Measurements from ENCODE around the gene CHRNA9. TPM values are rescaled to one million over a fixed set of nuclear protein-coding genes. Genes with fewer than 3 reads are reported as not detected.
"Not testable (repeated sequence)": the region's sequence is repeated elsewhere in the genome, so short reads cannot be mapped to it uniquely, and the experiment has no call there.

CHRNA9 gene
- total RNA-seq, 1 donor from 2014 or later, result not detected

DNA sequence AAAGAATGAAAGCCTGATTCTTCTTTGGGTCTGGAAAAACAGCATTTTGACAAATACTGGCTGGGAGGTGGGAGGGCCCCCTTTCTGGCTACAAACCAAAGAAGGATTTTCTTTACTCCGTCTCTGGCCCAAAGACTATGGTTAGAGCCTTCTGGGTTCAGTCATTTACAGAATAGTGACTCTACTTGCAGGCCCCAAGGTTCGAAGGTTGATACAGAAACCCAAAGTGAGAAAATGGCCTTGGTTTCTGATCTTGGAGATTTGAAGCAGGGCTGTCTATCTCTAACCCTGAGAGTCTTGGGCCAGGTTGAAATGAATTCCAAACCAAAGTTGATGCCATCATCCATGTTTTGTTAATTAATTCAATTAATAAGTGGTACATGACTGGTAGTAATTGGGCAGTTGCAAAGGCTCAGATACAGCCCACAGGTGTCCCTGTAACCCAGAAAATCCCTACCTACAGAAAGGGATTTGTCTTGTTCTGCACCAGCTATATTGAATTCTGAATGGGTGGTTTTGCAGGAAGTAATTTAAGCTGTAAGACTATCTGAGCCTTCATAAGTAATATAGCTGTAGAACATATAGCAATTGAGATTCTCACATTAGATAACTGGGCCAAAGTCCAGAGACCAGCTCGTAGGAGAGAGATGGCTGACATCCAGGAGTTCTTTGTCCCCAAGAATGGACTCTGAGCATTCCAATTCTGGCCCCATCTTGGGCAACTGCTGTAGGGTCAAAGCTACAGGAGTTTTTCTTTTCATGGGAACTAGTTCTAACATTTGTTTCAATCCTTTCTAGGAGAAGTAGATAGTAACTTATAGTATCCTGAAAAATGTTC lies 34.5 kb downstream of the CHRNA9 start:
- DNase-seq, result no peak
- intact Hi-C loops (cut with DNase I), result no loop called here
- ATAC-seq (ENCODE audit: poor library complexity), result no peak

DNA sequence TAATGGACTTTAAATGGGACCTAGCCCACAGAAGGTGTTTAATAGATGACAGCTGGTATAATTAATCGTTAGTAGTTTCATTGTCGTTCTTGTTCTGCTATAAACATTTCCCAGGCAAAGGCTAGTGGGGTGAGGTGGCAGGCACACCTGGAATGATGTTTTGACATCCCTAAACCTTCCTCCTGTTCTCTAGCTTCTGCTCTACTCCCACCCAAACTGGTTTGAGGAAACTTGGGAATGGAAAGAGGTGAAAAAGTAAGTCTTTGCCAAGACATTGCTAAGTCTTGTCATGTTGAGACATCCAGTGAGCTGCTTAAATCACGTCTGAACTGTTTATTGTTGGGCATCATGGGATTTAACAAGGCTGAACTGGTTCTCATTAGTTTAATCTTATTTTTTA lies 37.5 kb downstream of the CHRNA9 start:
- no peak for ATAC-seq (ENCODE audit: poor library complexity)
- DNase-seq, result no peak
- intact Hi-C loops (cut with DNase I), result no loop called here

- intact Hi-C loops (cut with DNase I), result no loop called here
- ATAC-seq (ENCODE audit: poor library complexity) (no peak), DNase-seq (no peak)
These were observed 38.5 kb downstream of the CHRNA9 start for GRCh38 chr4:40373636-40374035.

DNA sequence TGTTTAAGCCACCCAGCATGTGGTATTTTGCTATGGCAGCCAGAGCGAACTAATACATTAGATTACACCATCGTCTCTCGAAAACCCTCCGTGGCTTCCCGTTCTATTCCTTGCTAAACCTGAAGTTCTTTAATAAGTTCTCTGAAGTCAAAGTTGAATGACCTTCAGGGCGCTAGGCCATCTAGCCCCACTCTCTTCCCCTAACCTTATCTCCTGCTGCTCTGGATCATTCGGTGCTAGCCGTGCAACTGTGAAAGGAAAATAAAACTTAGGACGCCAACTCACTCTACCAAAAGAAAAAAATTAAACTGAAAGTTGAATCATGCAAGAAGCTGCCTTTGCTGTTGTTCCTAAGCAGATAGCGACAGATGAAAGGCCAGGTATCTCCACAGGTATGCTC lies 40.0 kb downstream of the CHRNA9 start:
- ATAC-seq (ENCODE audit: poor library complexity), result no peak
- DNase-seq, result no peak
- intact Hi-C loops (cut with DNase I), result no loop called here

DNA sequence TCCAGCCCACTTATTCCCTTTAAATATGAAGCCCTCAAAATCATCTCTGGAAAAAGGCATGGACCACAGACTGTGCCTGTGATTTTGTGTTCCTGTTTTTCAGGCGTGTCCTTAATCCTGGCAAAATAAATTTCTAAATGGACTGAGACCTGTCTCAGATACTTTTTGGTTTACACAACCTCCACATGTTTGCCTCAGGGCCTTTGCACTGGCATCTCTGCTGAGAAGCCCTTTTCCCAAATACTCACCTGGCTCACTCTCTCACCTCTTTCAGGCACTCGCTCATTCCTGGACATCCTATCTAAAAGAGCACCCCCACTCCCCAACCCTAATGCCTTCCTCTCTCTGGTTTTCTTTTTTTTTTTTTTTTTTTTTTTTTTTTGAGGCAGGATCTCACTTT lies 40.5 kb downstream of the CHRNA9 start:
- ATAC-seq (ENCODE audit: poor library complexity), result no peak
- DNase-seq, result no peak
- intact Hi-C loops (cut with DNase I), result no loop called here

GRCh38 chr4:40377512-40378365 lies 42.6 kb downstream of the CHRNA9 start:
- DNase-seq, result no peak
- no peak for ATAC-seq (ENCODE audit: poor library complexity)
- intact Hi-C loops (cut with DNase I), result no loop called here

DNA sequence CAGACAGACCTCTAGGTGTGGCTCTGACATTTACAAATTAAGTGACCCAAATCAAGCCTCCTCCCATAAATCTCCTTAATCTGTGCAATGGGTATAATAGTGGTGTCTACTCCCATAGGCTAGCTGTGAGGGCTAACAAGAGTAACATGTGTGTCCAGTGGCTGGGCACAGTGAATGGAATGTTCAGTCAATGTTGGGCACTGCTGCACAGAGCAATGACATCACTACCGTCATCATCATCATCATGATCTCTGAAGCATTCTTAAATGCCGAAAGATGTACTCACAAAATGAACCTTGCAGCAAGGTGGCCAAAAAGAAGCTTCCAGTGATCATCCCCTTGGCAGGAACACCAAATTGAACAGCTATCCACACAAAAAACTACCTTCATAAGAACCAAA lies 43.5 kb downstream of the CHRNA9 start:
- intact Hi-C loops (cut with DNase I), result no loop called here
- DNase-seq (no peak), ATAC-seq (ENCODE audit: poor library complexity) (no peak)

GRCh38 chr4:40379248-40379647 lies 44.1 kb downstream of the CHRNA9 start:
- DNase-seq, result no peak
- intact Hi-C loops (cut with DNase I), result no loop called here
- ATAC-seq (ENCODE audit: poor library complexity), result no peak

GRCh38 chr4:40380647-40381046 lies 45.5 kb downstream of the CHRNA9 start:
- intact Hi-C loops (cut with DNase I), result no loop called here
- DNase-seq (no peak), ATAC-seq (ENCODE audit: poor library complexity) (no peak)

- intact Hi-C loops (cut with DNase I), result no loop called here
- no peak for ATAC-seq (ENCODE audit: poor library complexity)
- no peak for DNase-seq
These were observed 53.1 kb downstream of the CHRNA9 start for GRCh38 chr4:40388239-40388638.

DNA sequence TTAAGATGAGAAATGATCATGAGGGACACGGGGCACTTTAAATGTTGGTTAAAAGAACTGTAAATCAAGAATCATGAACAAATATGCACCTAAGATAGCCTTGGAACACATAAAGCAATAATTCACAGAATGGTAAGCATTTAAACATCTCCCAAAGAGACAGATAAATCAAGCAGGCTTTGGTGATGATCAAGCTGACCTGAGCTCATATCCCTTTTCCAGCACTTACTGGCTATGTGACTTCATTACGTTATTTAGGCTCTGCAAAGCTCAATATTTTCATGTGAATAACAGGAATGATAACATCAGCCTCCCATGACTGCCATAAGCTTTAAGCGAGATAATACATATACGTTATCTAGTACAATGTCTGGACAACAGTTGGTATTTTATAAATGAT lies 54.9 kb downstream of the CHRNA9 start:
- ATAC-seq (ENCODE audit: poor library complexity) (no peak), DNase-seq (no peak)
- intact Hi-C loops (cut with DNase I), result no loop called here

GRCh38 chr4:40392241-40392640 lies 57.1 kb downstream of the CHRNA9 start:
- intact Hi-C loops (cut with DNase I); DNase-seq; ATAC-seq (ENCODE audit: poor library complexity): not testable (repeated sequence)

- ATAC-seq (ENCODE audit: poor library complexity) (no peak), DNase-seq (no peak)
- intact Hi-C loops (cut with DNase I), result no loop called here
These were observed 59.1 kb downstream of the CHRNA9 start for GRCh38 chr4:40394236-40394635.

DNA sequence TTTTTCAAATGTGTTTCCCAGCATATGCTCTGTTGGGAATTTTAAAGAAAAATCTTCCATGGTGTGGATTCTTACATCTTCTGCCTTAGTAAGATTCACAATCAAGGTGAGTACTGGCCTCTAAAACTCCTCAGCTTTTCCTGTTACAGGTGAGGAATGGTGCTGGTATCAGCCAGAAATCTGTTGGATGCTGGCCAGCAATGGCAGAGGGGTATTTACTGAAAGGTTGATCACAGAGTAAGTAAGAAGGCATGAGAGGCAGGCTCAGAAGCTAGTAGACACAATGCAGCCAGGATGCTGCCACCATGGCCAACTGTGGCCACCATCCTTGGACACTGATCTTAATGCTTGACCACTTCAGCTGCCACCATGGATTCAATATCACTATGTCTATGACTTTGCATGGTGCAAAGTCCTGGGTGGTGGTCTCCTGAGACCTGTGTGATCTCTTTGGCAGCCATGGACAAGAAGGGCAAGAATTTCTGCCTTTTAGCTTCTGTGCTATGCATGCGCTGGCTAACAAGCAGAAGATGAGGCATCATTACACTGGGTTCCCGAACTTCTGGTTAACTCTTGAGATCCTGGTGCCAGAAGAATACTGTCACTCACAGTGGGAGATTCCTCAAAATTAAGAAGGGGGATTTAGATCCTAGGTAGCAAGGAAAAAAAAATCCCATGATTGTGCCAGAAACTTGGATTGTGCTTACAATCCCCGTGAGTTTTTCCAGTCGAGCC lies 60.2 kb downstream of the CHRNA9 start:
- DNase-seq (no peak), ATAC-seq (ENCODE audit: poor library complexity) (peak; percentile 6)
- intact Hi-C loops (cut with DNase I), result no loop called here

GRCh38 chr4:40395908-40396793 lies 61.0 kb downstream of the CHRNA9 start:
- DNase-seq (peak; percentile 69), ATAC-seq (ENCODE audit: poor library complexity) (peak; percentile 90)
- intact Hi-C loops (cut with DNase I), result no loop called here

GRCh38 chr4:40399578-40399977 lies 64.4 kb downstream of the CHRNA9 start:
- DNase-seq (no peak), ATAC-seq (ENCODE audit: poor library complexity) (no peak)
- intact Hi-C loops (cut with DNase I), result no loop called here

DNA sequence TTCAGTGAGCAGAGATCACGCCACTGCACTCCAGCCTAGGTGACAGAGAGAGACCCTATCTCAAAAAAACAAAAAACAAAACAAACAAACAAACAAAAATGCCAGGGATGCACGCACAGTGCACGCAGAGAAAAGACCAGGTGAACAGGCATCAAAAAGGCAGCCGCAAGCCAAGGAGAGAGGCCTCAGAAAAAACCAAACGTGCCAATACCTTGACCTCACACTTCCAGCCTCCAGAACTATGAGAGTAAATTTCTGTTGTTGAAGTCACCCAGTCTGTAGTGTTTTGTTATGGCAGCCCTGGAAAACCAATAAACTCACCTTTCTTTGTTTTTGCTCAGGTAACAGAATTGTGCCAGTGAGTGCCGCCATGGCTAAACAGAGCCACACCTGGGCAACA lies 66.0 kb downstream of the CHRNA9 start:
- no peak for DNase-seq
- ATAC-seq (ENCODE audit: poor library complexity), result no peak
- intact Hi-C loops (cut with DNase I), result no loop called here

GRCh38 chr4:40401631-40402030 lies 66.5 kb downstream of the CHRNA9 start:
- intact Hi-C loops (cut with DNase I), result no loop called here
- ATAC-seq (ENCODE audit: poor library complexity) (peak; percentile 22), DNase-seq (no peak)
